GM19099 (cell line): ENCODE measurements around the gene RAB34.

ENCODE experiments used
- POLR2A ChIP-seq: IDR thresholded peaks from 3 replicates; pipeline ENCODE4 v1.6.1; 2011; ENCODE audit warnings: low read depth; ENCODE audit not compliant: insufficient read length; ENCODE audit errors: extremely low read depth

Gene RAB34

GRCh38 chr17:28749516-28750177 lies 32.0 kb upstream of the RAB34 start:
- no peak for TF ChIP-seq POLR2A

DNA sequence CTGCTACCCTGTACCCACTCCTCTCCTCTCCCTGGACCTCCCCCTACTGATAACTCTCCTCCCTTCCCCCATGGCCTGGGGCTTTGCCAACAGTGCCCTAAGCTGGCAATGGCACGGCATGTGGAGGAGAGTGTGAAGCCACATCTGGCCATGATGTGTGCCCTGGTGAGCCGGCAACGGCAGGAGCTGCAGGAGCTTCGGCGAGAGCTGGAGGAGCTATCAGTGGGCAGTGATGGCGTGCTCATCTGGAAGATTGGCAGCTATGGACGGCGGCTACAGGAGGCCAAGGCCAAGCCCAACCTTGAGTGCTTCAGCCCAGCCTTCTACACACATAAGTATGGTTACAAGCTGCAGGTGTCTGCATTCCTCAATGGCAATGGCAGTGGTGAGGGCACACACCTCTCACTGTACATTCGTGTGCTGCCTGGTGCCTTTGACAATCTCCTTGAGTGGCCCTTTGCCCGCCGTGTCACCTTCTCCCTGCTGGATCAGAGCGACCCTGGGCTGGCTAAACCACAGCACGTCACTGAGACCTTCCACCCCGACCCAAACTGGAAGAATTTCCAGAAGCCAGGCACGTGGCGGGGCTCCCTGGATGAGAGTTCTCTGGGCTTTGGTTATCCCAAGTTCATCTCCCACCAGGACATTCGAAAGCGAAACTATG lies 31.3 kb upstream of the RAB34 start:
- TF ChIP-seq POLR2A, result no peak

DNA sequence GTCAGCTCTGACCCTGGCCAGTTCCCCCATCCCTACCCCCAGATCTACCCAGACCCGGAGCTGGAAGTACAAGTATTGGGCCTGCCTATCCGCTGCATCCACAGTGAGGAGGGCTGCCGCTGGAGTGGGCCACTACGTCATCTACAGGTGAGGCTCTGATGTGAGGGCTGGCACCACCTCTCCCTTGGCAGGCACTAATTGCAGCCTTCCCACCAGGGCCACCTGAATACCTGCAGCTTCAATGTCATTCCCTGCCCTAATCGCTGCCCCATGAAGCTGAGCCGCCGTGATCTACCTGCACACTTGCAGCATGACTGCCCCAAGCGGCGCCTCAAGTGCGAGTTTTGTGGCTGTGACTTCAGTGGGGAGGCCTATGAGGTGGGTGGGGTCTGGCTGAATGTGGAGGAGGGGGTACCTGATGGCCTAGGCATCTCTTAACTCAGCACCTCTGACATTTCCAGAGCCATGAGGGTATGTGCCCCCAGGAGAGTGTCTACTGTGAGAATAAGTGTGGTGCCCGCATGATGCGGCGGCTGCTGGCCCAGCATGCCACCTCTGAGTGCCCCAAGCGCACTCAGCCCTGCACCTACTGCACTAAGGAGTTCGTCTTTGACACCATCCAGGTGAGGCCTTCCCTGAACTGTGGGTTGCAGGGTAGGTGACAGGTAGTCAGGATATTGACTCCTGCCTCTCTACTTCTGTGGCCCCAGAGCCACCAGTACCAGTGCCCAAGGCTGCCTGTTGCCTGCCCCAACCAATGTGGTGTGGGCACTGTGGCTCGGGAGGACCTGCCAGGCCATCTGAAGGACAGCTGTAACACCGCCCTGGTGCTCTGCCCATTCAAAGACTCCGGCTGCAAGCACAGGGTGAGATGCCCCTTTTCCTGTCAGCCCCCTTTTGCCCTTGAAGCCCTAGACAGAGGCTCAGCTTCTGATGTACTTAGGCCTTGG lies 30.4 kb upstream of the RAB34 start:
- TF ChIP-seq POLR2A, result no peak

DNA sequence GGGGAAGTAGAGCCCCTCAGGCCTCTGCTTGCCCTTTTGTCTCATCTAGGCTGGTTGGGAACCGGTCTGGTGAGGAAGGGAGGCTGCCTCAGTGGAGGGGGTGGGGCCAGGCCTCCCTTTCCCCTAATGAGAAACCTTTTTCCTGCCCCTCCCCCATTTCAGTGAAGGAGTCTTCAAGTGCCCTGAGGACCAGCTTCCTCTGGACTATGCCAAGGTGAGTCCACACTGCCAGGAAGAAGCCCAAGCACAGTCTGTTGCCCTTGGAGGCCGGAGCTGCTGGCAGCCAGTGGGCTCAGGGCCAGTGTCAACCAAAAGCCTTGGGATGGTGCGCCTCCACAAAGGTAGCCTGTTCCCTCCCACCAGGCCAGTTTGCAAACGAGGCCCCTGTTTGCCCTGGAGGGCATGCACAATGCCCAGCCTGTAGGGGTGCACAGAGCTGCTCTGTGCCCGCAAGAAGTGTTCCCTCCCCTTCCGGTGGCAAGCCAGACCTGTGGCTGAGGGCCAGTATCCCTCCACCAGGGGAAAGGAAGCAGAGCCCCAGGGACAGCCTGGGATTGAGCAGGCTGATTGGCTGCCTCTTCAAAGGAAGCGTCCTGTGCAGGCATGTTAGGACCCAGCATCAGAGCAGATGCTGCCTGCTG lies 29.5 kb upstream of the RAB34 start:
- peak; percentile 2 for TF ChIP-seq POLR2A

DNA sequence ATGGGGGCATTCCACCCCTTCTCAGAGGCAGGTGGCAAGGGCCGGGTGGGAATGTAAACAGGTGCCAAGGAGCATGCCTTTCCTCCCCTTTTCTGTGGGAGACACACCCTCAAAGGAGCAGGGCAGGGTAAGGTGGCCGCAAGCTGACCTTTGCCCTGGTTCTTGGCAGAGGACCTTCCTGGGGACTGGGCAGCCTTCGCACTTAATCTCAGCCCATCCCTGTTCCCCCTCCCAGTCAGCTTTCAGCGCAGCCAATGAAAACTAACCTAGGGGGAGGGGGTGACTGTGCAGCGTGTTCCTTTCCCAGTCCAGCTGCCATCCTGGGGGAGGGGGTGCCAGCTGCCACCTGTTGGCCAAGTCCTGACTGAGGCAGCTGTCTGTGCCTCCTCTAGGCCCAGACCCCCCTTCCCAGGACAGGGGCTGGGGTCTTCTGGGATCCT lies 29.0 kb upstream of the RAB34 start:
- no peak for TF ChIP-seq POLR2A

- TF ChIP-seq POLR2A, result no peak
Measured at GRCh38 chr17:28745786-28746411, 28.2 kb upstream of the RAB34 start.

- TF ChIP-seq POLR2A, result peak; percentile 41
Measured at GRCh38 chr17:28744972-28745785, 27.5 kb upstream of the RAB34 start.

DNA sequence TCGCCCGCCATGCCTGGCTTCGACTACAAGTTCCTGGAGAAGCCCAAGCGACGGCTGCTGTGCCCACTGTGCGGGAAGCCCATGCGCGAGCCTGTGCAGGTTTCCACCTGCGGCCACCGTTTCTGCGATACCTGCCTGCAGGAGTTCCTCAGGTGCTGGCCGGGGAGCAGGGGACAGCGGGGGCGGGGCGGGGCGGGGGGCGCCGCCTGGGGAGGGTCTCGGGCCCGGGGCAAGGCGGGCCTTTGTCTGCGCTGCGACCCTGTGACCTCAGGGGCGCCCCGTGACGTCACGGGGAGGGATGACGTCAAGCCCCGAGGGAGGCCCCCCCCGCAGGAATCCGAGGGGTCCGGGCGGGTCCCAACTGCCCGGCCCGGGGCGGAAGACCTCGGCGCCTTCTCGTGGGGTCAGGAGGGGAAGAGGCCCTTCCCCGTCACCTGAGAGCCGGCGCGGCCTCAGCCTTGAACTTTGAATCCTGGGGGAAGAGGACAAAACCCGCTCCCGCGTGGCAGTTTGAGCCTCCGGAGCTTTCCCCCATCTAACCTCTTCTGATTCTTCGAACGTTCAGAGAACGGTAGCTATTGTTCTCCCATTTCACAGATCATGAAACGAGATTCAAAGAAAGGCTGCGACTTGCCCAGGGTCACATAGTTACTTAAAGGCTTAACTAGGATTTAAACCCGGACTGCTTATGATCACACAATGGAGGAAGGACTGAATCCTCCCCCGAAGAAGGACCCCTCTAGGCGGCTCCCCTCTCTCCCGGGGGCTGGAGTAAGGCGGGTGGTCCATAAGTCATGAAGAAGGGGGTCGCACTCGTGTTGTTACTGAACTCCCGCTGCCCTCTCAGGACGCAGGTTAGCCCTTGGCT lies 26.7 kb upstream of the RAB34 start:
- no peak for TF ChIP-seq POLR2A

DNA sequence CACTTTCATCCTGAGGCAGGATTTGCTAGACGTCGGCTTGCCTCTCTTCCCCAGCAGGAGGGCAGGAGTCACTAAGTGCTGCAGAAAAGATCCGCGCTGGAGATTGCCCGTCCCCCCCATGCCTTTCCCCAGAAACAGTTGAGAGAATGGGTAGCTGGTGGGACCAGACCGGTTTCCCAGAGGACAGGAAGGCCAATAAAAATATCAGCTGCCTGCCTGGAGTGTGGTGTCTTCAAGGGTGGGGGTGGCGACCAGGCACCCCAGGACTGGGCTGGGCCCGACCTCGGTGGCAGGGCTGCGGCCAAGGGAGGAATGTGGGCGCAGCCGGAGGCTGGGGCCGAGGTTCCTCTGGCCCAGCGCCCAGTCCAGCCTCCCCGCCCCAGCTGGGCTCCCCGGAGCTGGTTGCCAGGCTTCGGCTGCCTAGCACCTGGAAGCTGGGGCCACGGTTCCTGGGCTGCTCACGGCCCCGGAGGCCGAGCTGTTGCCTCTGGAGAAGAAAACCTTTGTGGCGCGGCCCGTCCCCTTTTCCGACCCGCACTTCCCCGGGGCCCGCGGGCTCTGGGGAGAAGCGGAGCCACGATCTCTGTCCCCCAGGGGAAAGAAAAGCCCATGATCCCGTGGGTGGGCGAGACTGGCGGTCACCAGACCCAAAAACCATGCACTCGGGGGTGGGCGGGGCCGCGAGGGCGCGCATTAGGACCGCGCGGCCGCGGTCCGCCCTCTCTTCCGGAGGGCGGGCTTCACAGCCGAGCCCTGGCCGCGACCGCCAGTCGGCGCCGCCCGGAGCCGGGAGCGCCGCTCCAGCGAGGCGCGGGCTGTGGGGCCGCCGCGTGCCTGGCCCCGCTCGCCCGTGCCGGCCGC lies 25.8 kb upstream of the RAB34 start, which contains the start of gene TRAF4:
Gene TRAF4, plus strand, starts transcription at position 769 of the 861 bp plus-strand sequence. CDS start 102 bp downstream, outside the sequence.
- peak; percentile 99 for TF ChIP-seq POLR2A

DNA sequence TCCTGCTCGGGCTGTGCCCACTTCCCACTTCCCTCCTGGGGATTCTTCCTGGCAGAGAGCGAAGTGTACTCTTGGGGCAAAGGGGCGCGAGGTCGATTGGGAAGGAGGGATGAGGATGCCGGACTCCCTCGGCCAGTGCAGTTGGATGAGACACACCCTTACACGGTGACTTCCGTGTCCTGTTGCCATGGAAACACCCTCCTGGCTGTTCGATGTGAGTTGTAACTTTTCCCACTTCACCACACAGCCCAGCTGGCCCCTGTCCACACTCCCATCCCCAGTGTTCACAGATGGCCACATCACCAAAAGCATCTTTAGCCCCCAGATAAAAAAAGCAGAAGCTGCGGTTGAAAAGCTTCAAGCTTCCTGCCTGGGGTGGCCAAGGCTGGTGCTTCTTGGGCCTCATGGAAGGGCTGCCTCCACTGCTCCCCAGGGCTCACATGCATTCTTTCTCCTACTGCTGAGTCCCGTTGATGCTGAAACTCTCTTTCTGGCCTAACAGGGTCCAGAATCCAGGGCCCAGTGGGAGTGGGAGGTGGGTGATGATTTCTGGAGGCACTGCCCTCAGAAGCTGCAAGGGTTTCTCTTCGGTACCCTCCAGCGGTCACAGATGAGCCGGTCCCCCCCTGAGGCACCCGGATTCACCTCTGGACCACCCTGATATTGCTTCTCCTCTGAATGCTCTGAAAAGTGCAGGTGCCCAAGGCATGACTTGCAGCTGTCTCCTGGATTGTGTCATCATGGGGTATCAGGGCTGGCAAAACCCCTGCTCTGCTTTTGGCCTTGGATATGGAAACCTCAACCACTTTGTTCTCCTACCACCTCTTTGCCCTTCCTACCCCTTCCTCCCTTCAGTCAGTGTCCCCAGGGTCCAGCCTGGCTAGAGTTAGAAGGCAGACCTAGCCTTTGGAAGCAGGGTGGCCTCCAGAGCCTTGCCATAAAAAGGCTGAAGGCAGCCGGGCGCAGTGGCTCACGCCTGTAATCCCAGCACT lies 24.0 kb upstream of the RAB34 start:
- TF ChIP-seq POLR2A, result no peak
